Natural killer cell treated with Interleukin-12 subunit alpha and Interleukin-12 subunit beta and Interleukin-15 and Interleukin-18, amount 100 ng/mL, for 72 hours (primary cell): ENCODE data around the gene UCK2. TPM values are rescaled to one million over a fixed set of nuclear protein-coding genes. Genes with fewer than 3 reads are reported as not detected.

Experiments
- ATAC-seq, 2 donors: fragments of 150-1000 bp; cut with Tn5 transposase in 1 of 2; sonication (Bioruptor Pico), chemical (Tn5 transposase) in 1 of 2; 2 replicates each; pipeline ENCODE4 v1.10.0; 2021
- DNase-seq: peaks from one replicate; pipeline ENCODE4 v3.0.0; 2022; ENCODE audit warnings: low spot score
- H3K27ac Mint-ChIP-seq, 2 donors: 1 replicate in 1 of 2; 2 replicates in 1 of 2; pipeline ENCODE4 v1.8.0; 2022; ENCODE audit warnings: mixed read lengths in 2 of 2, mild to moderate bottlenecking in 1 of 2, moderate library complexity in 1 of 2
- H3K27me3 Mint-ChIP-seq, 2 donors: 1 replicate in 1 of 2; 2 replicates in 1 of 2; pipeline ENCODE4 v1.8.0; 2022; ENCODE audit warnings: mixed read lengths in 2 of 2
- H3K36me3 Mint-ChIP-seq: one replicate; pipeline ENCODE4 v1.8.0; 2022; ENCODE audit warnings: mixed read lengths
- H3K4me1 Mint-ChIP-seq, 2 donors: 1 replicate in 1 of 2; 2 replicates in 1 of 2; pipeline ENCODE4 v1.8.0; 2022; ENCODE audit warnings: low read depth in 2 of 2, mixed read lengths in 2 of 2, mild to moderate bottlenecking in 1 of 2
- H3K4me3 Mint-ChIP-seq: one replicate; pipeline ENCODE4 v1.8.0; 2022; ENCODE audit warnings: mixed read lengths
- H3K9me3 Mint-ChIP-seq: 2 replicates; pipeline ENCODE4 v1.8.0; 2022; ENCODE audit warnings: mixed read lengths
- total RNA-seq, 2 donors: library from RNA; stranded (reverse); gene quantifications; one replicate each; pipeline ENCODE4 v1.2.3, GENCODE V29; 2022

Gene UCK2
- total RNA-seq, 2 donors from 2014 or later: 43.4 to 83.3 TPM

GRCh38 chr1:165826565-165827267 is 698 bp upstream of the UCK2 start:
- no peaks in the 10 kb centered on the region for H3K9me3 Mint-ChIP-seq
- peak overlapping the region; percentile 55 to 80 for H3K27ac Mint-ChIP-seq
- DNase-seq (no peak), ATAC-seq (no peak)
- H3K36me3 Mint-ChIP-seq: no peaks in the 10 kb centered on the region
- peak overlapping the region; percentile 86 for H3K4me3 Mint-ChIP-seq
- peaks cover 0 to 6% of the 10 kb centered on the region in 2 donors for H3K27me3 Mint-ChIP-seq
- H3K4me1 Mint-ChIP-seq: peaks cover 19 to 24% of the 10 kb centered on the region in 2 donors

- H3K27ac Mint-ChIP-seq: peak overlapping the region; percentile 55 to 78
- peaks cover 24% of the 10 kb centered on the region in 2 donors for H3K4me1 Mint-ChIP-seq
- peaks cover 0 to 6% of the 10 kb centered on the region in 2 donors for H3K27me3 Mint-ChIP-seq
- ATAC-seq (peak; percentile 66 to 68), DNase-seq (peak; percentile 66)
- no peaks in the 10 kb centered on the region for H3K36me3 Mint-ChIP-seq
- H3K9me3 Mint-ChIP-seq: no peaks in the 10 kb centered on the region
- peak overlapping the region; percentile 86 for H3K4me3 Mint-ChIP-seq
Observed at GRCh38 chr1:165828103-165828668, 772 bp downstream of the UCK2 start.

- Mint-ChIP-seq H3K27me3 (peaks cover 0 to 3% of the 10 kb centered on the region in 2 donors), H3K4me1 (peaks cover 27 to 29% of the 10 kb centered on the region in 2 donors), H3K27ac (peak overlapping the region; percentile 55 to 78), H3K9me3 (no peaks in the 10 kb centered on the region), H3K36me3 (no peaks in the 10 kb centered on the region), H3K4me3 (peak overlapping the region; percentile 86)
- ATAC-seq: no peak
- no peak for DNase-seq
Observed at GRCh38 chr1:165828669-165829329, 1.4 kb downstream of the UCK2 start.

GRCh38 chr1:165829888-165830287 is 2.5 kb downstream of the UCK2 start:
- Mint-ChIP-seq H3K27me3 (no peaks in the 10 kb centered on the region), H3K4me3 (peak overlapping the region; percentile 86), H3K36me3 (no peaks in the 10 kb centered on the region), H3K9me3 (no peaks in the 10 kb centered on the region), H3K4me1 (peaks cover 27 to 34% of the 10 kb centered on the region in 2 donors), H3K27ac (no peak overlapping the region)
- DNase-seq (no peak), ATAC-seq (no peak)

- Mint-ChIP-seq H3K9me3 (no peaks in the 10 kb centered on the region), H3K4me3 (no peak overlapping the region), H3K27me3 (no peaks in the 10 kb centered on the region), H3K4me1 (peaks cover 27 to 34% of the 10 kb centered on the region in 2 donors), H3K36me3 (no peaks in the 10 kb centered on the region), H3K27ac (no peak overlapping the region)
- DNase-seq: no peak
- no peak for ATAC-seq
Observed at GRCh38 chr1:165831146-165831545, 3.7 kb downstream of the UCK2 start.

- no peak overlapping the region for H3K4me3 Mint-ChIP-seq
- ATAC-seq (no peak), DNase-seq (no peak)
- H3K9me3 Mint-ChIP-seq: no peaks in the 10 kb centered on the region
- H3K27me3 Mint-ChIP-seq: no peaks in the 10 kb centered on the region
- no peaks in the 10 kb centered on the region for H3K36me3 Mint-ChIP-seq
- no peak overlapping the region for H3K27ac Mint-ChIP-seq
- H3K4me1 Mint-ChIP-seq: peaks cover 27 to 30% of the 10 kb centered on the region in 2 donors
Observed at GRCh38 chr1:165832902-165833301, 5.5 kb downstream of the UCK2 start.

GRCh38 chr1:165833358-165833757 is 5.9 kb downstream of the UCK2 start:
- Mint-ChIP-seq H3K9me3 (no peaks in the 10 kb centered on the region), H3K36me3 (no peaks in the 10 kb centered on the region), H3K4me1 (peaks cover 31 to 34% of the 10 kb centered on the region in 2 donors), H3K27me3 (no peaks in the 10 kb centered on the region), H3K27ac (no peak overlapping the region), H3K4me3 (no peak overlapping the region)
- ATAC-seq: no peak
- no peak for DNase-seq

GRCh38 chr1:165834229-165834628 is 6.8 kb downstream of the UCK2 start:
- no peaks in the 10 kb centered on the region for H3K27me3 Mint-ChIP-seq
- no peaks in the 10 kb centered on the region for H3K36me3 Mint-ChIP-seq
- ATAC-seq (no peak), DNase-seq (no peak)
- H3K4me1 Mint-ChIP-seq: peaks cover 26 to 30% of the 10 kb centered on the region in 2 donors
- no peaks in the 10 kb centered on the region for H3K9me3 Mint-ChIP-seq
- no peak overlapping the region for H3K4me3 Mint-ChIP-seq
- H3K27ac Mint-ChIP-seq: peak overlapping the region in 1 of 2 donors; percentile 35

GRCh38 chr1:165834881-165835280 is 7.5 kb downstream of the UCK2 start:
- H3K9me3 Mint-ChIP-seq: no peaks in the 10 kb centered on the region
- no peaks in the 10 kb centered on the region for H3K27me3 Mint-ChIP-seq
- DNase-seq (no peak), ATAC-seq (no peak)
- H3K36me3 Mint-ChIP-seq: no peaks in the 10 kb centered on the region
- H3K27ac Mint-ChIP-seq: peak overlapping the region in 1 of 2 donors; percentile 35
- no peak overlapping the region for H3K4me3 Mint-ChIP-seq
- H3K4me1 Mint-ChIP-seq: peaks cover 26% of the 10 kb centered on the region in 2 donors

- ATAC-seq (no peak), DNase-seq (no peak)
- H3K4me1 Mint-ChIP-seq: peaks cover 32 to 35% of the 10 kb centered on the region in 2 donors
- H3K4me3 Mint-ChIP-seq: no peak overlapping the region
- no peaks in the 10 kb centered on the region for H3K36me3 Mint-ChIP-seq
- H3K27ac Mint-ChIP-seq: no peak overlapping the region
- H3K27me3 Mint-ChIP-seq: no peaks in the 10 kb centered on the region
- H3K9me3 Mint-ChIP-seq: no peaks in the 10 kb centered on the region
Observed at GRCh38 chr1:165836664-165837482, 9.5 kb downstream of the UCK2 start.

- Mint-ChIP-seq H3K36me3 (no peaks in the 10 kb centered on the region), H3K27ac (no peak overlapping the region), H3K4me3 (no peak overlapping the region), H3K27me3 (no peaks in the 10 kb centered on the region), H3K9me3 (no peaks in the 10 kb centered on the region), H3K4me1 (peaks cover 41 to 42% of the 10 kb centered on the region in 2 donors)
- DNase-seq (no peak), ATAC-seq (no peak)
Observed at GRCh38 chr1:165837838-165838364, 10.5 kb downstream of the UCK2 start.

- Mint-ChIP-seq H3K36me3 (no peaks in the 10 kb centered on the region), H3K4me3 (no peak overlapping the region), H3K9me3 (no peaks in the 10 kb centered on the region), H3K27ac (no peak overlapping the region), H3K27me3 (no peaks in the 10 kb centered on the region), H3K4me1 (peaks cover 35 to 51% of the 10 kb centered on the region in 2 donors)
- DNase-seq (no peak), ATAC-seq (no peak)
Observed at GRCh38 chr1:165840423-165840822, 13.0 kb downstream of the UCK2 start.

- peak; percentile 76 to 88 for ATAC-seq
- Mint-ChIP-seq H3K36me3 (no peaks in the 10 kb centered on the region), H3K9me3 (no peaks in the 10 kb centered on the region), H3K27ac (peak overlapping the region; percentile 63 to 81), H3K4me3 (peak overlapping the region; percentile 79), H3K4me1 (peaks cover 35 to 51% of the 10 kb centered on the region in 2 donors), H3K27me3 (no peaks in the 10 kb centered on the region)
- no peak for DNase-seq
Observed at GRCh38 chr1:165841582-165842017, 14.2 kb downstream of the UCK2 start.
